Activated CD4-positive, CD25-positive, alpha-beta regulatory T cell treated with anti-CD3 and anti-CD28 coated beads, Interleukin-2, amount 50 U/mL, for 16 hours (primary cell): ENCODE data around the gene BCORL1.

Source experiments
- DNase-seq: peaks from one replicate; pipeline ENCODE4 v3.0.0-alpha.2; 2020; ENCODE audit warnings: low read depth, low spot score

Gene BCORL1

GRCh38 chrX:129965166-129965565 is 17.3 kb upstream of the BCORL1 start:
- DNase-seq = no peak

GRCh38 chrX:129968968-129969367 is 13.5 kb upstream of the BCORL1 start:
- no peak for DNase-seq

- no peak for DNase-seq
Observed at GRCh38 chrX:129976441-129976840, 6.0 kb upstream of the BCORL1 start.

- no peak for DNase-seq
Observed at GRCh38 chrX:129979207-129979920, 3.1 kb upstream of the BCORL1 start.

- DNase-seq = no peak
Observed at GRCh38 chrX:129980001-129980401, 2.4 kb upstream of the BCORL1 start.

- no peak for DNase-seq
Observed at GRCh38 chrX:129980540-129981199, 1.8 kb upstream of the BCORL1 start.

GRCh38 chrX:129981200-129981553 is 1.3 kb upstream of the BCORL1 start:
- DNase-seq = no peak

- no peak for DNase-seq
Observed at GRCh38 chrX:129981752-129982299, 609 bp upstream of the BCORL1 start.

- DNase-seq = no peak
Observed at GRCh38 chrX:129983575-129984110, 1.2 kb downstream of the BCORL1 start.

- DNase-seq = no peak
Observed at GRCh38 chrX:129984111-129984958, 1.9 kb downstream of the BCORL1 start.

GRCh38 chrX:129987871-129988270 is 5.4 kb downstream of the BCORL1 start:
- no peak for DNase-seq

GRCh38 chrX:129992181-129992580 is 9.7 kb downstream of the BCORL1 start:
- no peak for DNase-seq

- DNase-seq = no peak
Observed at GRCh38 chrX:129996120-129996519, 13.7 kb downstream of the BCORL1 start.

- DNase-seq = no peak
Observed at GRCh38 chrX:129997086-129997485, 14.7 kb downstream of the BCORL1 start.

GRCh38 chrX:129998021-129998420 is 15.6 kb downstream of the BCORL1 start:
- no peak for DNase-seq

GRCh38 chrX:130001893-130002292 is 19.5 kb downstream of the BCORL1 start:
- DNase-seq = no peak

GRCh38 chrX:130002541-130002940 is 20.1 kb downstream of the BCORL1 start:
- DNase-seq = no peak

- no peak for DNase-seq
Observed at GRCh38 chrX:130005089-130005807, 22.8 kb downstream of the BCORL1 start.

- DNase-seq = no peak
Observed at GRCh38 chrX:130009658-130010223, 27.3 kb downstream of the BCORL1 start.

- no peak for DNase-seq
Observed at GRCh38 chrX:130012683-130013082, 30.2 kb downstream of the BCORL1 start.

- no peak for DNase-seq
Observed at GRCh38 chrX:130013661-130014060, 31.2 kb downstream of the BCORL1 start.
